GM06990 (cell line): ENCODE results near the gene SERPINA1.

ENCODE experiments used
- DNase-seq: peaks from one replicate; pipeline ENCODE4 v3.0.0-alpha.2; 2011; ENCODE audit not compliant: insufficient read length; ENCODE audit errors: extremely low read depth
- H3K27me3 ChIP-seq: replicated peaks from 2 replicates; pipeline ENCODE4 v1.6.0; 2011; ENCODE audit warnings: low read length; ENCODE audit not compliant: control insufficient read depth, insufficient read depth
- H3K36me3 ChIP-seq: 2 replicates; pipeline ENCODE4 v1.5.1; 2011; ENCODE audit warnings: low read length; ENCODE audit not compliant: control insufficient read depth, insufficient read depth
- H3K4me3 ChIP-seq: replicated peaks from 2 replicates; pipeline ENCODE4 v1.5.1; 2011; ENCODE audit warnings: low read depth, mild to moderate bottlenecking, control low read depth, low read length
- CTCF ChIP-seq: IDR thresholded peaks from 2 replicates; pipeline ENCODE4 v1.5.1; 2011; ENCODE audit warnings: low read length, control low read depth, mild to moderate bottlenecking, inconsistent platforms; ENCODE audit not compliant: insufficient read depth, poor library complexity, severe bottlenecking

SERPINA1 gene

GRCh38 chr14:94342334-94342934, 46.0 kb downstream of the SERPINA1 start:
- Histone ChIP-seq H3K4me3 (no peak overlapping the region), H3K36me3 (no peaks in the 10 kb centered on the region), H3K27me3 (no peaks in the 10 kb centered on the region)
- no peak for TF ChIP-seq CTCF
- no peak for DNase-seq

GRCh38 chr14:94341656-94342333, 46.6 kb downstream of the SERPINA1 start:
- TF ChIP-seq CTCF: no peak
- Histone ChIP-seq H3K27me3 (no peaks in the 10 kb centered on the region), H3K4me3 (no peak overlapping the region), H3K36me3 (no peaks in the 10 kb centered on the region)
- DNase-seq: no peak

DNA sequence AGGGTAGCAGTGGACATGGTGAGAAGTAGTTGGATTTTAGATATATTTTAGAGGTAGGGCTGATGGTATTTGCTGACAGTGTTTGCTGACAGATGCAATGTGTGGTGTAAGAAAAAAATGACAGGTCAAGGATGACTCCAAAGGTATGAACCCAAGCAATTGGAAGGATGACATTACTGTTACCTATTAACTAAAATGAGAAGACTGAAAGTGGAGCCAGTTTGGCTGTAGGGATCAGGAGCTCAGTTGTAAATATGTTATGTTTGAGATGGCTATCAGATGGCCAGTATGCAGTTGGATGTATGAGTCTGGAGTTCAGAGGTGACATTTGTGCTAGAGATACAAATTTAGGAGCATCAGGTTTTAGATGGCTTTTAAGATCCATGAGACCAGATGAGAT, 47.9 kb downstream of the SERPINA1 start:
- no peak overlapping the region for H3K4me3 ChIP-seq
- TF ChIP-seq CTCF: no peak
- H3K27me3 ChIP-seq: no peaks in the 10 kb centered on the region
- no peak for DNase-seq
- no peaks in the 10 kb centered on the region for H3K36me3 ChIP-seq

- no peaks in the 10 kb centered on the region for H3K36me3 ChIP-seq
- no peaks in the 10 kb centered on the region for H3K27me3 ChIP-seq
- TF ChIP-seq CTCF: no peak
- DNase-seq: no peak
- H3K4me3 ChIP-seq: no peak overlapping the region
These were observed 50.4 kb downstream of the SERPINA1 start for GRCh38 chr14:94338023-94338422.

GRCh38 chr14:94337274-94337673, 51.1 kb downstream of the SERPINA1 start:
- Histone ChIP-seq H3K4me3 (no peak overlapping the region), H3K27me3 (no peaks in the 10 kb centered on the region), H3K36me3 (no peaks in the 10 kb centered on the region)
- TF ChIP-seq CTCF: no peak
- DNase-seq: no peak
